Osteoblast (primary cell): Measurements from ENCODE around the gene NME4. TPM values are rescaled to one million over a fixed set of nuclear protein-coding genes. Genes with fewer than 3 reads are reported as not detected.

Source experiments
- DNase-seq: peaks from one replicate; pipeline ENCODE4 v3.0.0; 2011; ENCODE audit warnings: low spot score, mixed read lengths; ENCODE audit not compliant: insufficient read length; ENCODE audit errors: missing footprints
- H2AFZ ChIP-seq: 2 replicates; pipeline ENCODE4 v1.6.0; 2011; ENCODE audit warnings: mild to moderate bottlenecking, low read length
- H3K27ac ChIP-seq: 2 replicates; pipeline ENCODE4 v1.5.1; 2011; ENCODE audit warnings: mild to moderate bottlenecking, low read depth, low read length, moderate library complexity
- H3K27me3 ChIP-seq: 2 replicates; pipeline ENCODE4 v1.6.0; 2012; ENCODE audit warnings: mild to moderate bottlenecking, control low read depth, inconsistent platforms, low read length, moderate library complexity; ENCODE audit not compliant: insufficient read depth
- H3K36me3 ChIP-seq: 2 replicates; pipeline ENCODE4 v1.5.1; 2011; ENCODE audit warnings: mild to moderate bottlenecking, low read length, control low read depth, moderate library complexity; ENCODE audit not compliant: insufficient read depth
- H3K4me1 ChIP-seq: 2 replicates; pipeline ENCODE4 v1.5.1; 2011; ENCODE audit warnings: mild to moderate bottlenecking, low read length, control low read depth, moderate library complexity; ENCODE audit not compliant: insufficient read depth
- H3K4me2 ChIP-seq: 2 replicates; pipeline ENCODE4 v1.6.0; 2011; ENCODE audit warnings: mild to moderate bottlenecking, low read length; ENCODE audit not compliant: insufficient read depth
- H3K4me3 ChIP-seq: fragments of 200-600 bp; sonication (generic); 3 replicates; pipeline ENCODE4 v1.5.1; 2012; ENCODE audit warnings: mild to moderate bottlenecking, low read length, inconsistent platforms; ENCODE audit not compliant: insufficient read depth
- H3K79me2 ChIP-seq: 2 replicates; pipeline ENCODE4 v1.6.0; 2012; ENCODE audit warnings: mild to moderate bottlenecking, low read length, control low read depth, inconsistent platforms; ENCODE audit not compliant: insufficient read depth
- H3K9me3 ChIP-seq: 2 replicates; pipeline ENCODE4 v1.5.1; 2011; ENCODE audit warnings: low read depth, low read length, control low read depth
- H4K20me1 ChIP-seq: 2 replicates; pipeline ENCODE4 v1.6.0; 2012; ENCODE audit warnings: mild to moderate bottlenecking, low read length, control low read depth; ENCODE audit not compliant: insufficient read depth
- CTCF ChIP-seq: IDR thresholded peaks from 2 replicates; pipeline ENCODE4 v1.5.1; 2011; ENCODE audit warnings: mild to moderate bottlenecking, low read depth, low read length, moderate library complexity; ENCODE audit errors: extremely low read depth
- total RNA-seq: library from RNA; depleted of rRNA; stranded (reverse); fragments of >200 nt; gene quantifications from 2 replicates; pipeline ENCODE4 v1.2.3, GENCODE V29; 2012

Gene NME4
- total RNA-seq, 1 donor, result 83.6 TPM

- Histone ChIP-seq H3K4me3 (no peak overlapping the region), H3K27me3 (peaks cover 8% of the 10 kb centered on the region), H3K79me2 (no peaks in the 10 kb centered on the region), H3K9me3 (no peaks in the 10 kb centered on the region), H3K4me1 (no peaks in the 10 kb centered on the region), H3K4me2 (no peak overlapping the region), H4K20me1 (no peaks in the 10 kb centered on the region), H2AFZ (no peak overlapping the region), H3K36me3 (no peaks in the 10 kb centered on the region), H3K27ac (no peak overlapping the region)
- no peak for TF ChIP-seq CTCF
- peak; percentile 88 for DNase-seq
Observed at GRCh38 chr16:359067-359763, 37.8 kb upstream of the NME4 start.

GRCh38 chr16:359871-360697 is 36.9 kb upstream of the NME4 start:
- Histone ChIP-seq H3K4me1 (no peaks in the 10 kb centered on the region), H3K27me3 (peaks cover 8% of the 10 kb centered on the region), H2AFZ (no peak overlapping the region), H3K9me3 (no peaks in the 10 kb centered on the region), H3K4me3 (no peak overlapping the region), H3K36me3 (no peaks in the 10 kb centered on the region), H3K4me2 (no peak overlapping the region), H3K27ac (no peak overlapping the region), H4K20me1 (no peaks in the 10 kb centered on the region), H3K79me2 (no peaks in the 10 kb centered on the region)
- DNase-seq, result peak; percentile 90
- no peak for TF ChIP-seq CTCF

- H3K36me3 ChIP-seq, result no peaks in the 10 kb centered on the region
- no peaks in the 10 kb centered on the region for H3K79me2 ChIP-seq
- peaks cover 8% of the 10 kb centered on the region for H3K27me3 ChIP-seq
- H3K4me2 ChIP-seq, result no peak overlapping the region
- no peaks in the 10 kb centered on the region for H3K9me3 ChIP-seq
- H2AFZ ChIP-seq, result no peak overlapping the region
- no peak overlapping the region for H3K4me3 ChIP-seq
- no peak overlapping the region for H3K27ac ChIP-seq
- no peaks in the 10 kb centered on the region for H3K4me1 ChIP-seq
- DNase-seq, result no peak
- TF ChIP-seq CTCF, result no peak
- no peaks in the 10 kb centered on the region for H4K20me1 ChIP-seq
Observed at GRCh38 chr16:360698-361336, 36.2 kb upstream of the NME4 start.
